ENCODE data around the gene CTNS. TPM values are rescaled to one million over a fixed set of nuclear protein-coding genes. Genes with fewer than 3 reads are reported as not detected.

The CTNS gene
- total and polyA plus RNA-seq, 2 of the 13 experiments (the other 11 are each of a cell fraction or from before 2014, with no cell fraction given): 9.5 to 13.7 TPM

DNA sequence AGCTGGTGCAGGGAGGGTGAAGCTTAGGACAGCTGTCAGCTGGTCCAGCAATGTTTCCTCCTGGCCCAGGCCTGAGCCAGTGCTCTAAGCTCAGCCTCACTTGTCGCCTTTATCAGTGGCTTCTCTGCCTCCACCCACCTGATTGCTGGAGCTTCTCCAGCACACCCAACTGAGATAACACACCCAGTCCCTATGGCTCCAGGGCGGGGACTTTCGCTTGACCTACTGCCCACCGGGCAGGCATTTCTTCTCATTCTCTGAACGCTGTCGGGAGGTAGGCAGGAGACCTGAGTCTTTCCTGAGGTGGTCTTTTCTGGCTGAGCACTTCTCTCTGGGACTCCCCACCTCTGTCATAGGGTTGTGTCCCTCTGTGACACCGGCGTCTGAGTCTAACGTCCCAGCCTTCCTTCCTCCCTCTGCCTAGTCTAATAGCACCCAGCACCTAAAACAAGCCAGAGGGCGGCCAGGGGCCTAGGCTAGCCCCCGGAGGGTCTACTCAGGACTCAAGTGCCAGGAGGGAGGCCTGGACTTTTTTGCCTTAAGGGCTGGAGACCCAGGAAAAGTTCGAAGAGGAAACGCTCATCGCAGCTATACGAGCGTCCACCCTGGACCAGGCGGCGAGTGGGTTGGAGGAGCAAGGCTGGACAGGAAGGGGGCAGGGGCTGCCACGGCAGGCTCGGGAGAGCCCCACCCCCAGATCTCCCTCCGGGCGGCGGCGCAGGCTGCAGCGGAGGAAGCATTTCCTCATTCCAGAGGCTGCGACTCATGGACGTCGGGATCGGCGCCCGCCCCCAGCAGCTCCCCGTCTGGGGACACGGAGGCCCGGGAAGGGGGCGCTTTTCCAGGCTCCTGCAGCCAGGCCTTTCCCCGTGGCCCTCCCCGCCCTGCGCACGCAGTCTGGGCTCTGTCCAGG, 31.1 kb downstream of the CTNS start (continued):
- TF ChIP-seq, protein P1, sequence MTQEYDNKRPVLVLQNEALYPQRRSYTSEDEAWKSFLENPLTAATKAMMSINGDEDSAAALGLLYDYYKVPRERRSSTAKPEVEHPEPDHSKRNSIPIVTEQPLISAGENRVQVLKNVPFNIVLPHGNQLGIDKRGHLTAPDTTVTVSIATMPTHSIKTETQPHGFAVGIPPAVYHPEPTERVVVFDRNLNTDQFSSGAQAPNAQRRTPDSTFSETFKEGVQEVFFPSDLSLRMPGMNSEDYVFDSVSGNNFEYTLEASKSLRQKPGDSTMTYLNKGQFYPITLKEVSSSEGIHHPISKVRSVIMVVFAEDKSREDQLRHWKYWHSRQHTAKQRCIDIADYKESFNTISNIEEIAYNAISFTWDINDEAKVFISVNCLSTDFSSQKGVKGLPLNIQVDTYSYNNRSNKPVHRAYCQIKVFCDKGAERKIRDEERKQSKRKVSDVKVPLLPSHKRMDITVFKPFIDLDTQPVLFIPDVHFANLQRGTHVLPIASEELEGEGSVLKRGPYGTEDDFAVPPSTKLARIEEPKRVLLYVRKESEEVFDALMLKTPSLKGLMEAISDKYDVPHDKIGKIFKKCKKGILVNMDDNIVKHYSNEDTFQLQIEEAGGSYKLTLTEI (CRISPR knock-in tag; conservative IDR thresholded peaks at IDR 0.05): no peak
- TF ChIP-seq ZNF746 (CRISPR knock-in tag; IDR thresholded peaks at IDR 0.05) (peak; percentile 22; the same call in 1 of the 2 replicates), ZNF878 (CRISPR knock-in tag; IDR thresholded peaks at IDR 0.05) (0 out of 2 replicates have a peak, but pooled peaks have one; percentile 32), JUN (CRISPR knock-in tag; IDR thresholded peaks at IDR 0.05) (peak; percentile 83), NR2F6 (IDR thresholded peaks at IDR 0.05) (peak; percentile 24; the same call in 1 of the 2 replicates), NR2F6 (CRISPR knock-in tag; IDR thresholded peaks at IDR 0.05) (no peak), ZNF790 (CRISPR knock-in tag; IDR thresholded peaks at IDR 0.05; ENCODE audit: borderline replicate concordance) (peak; percentile 77; the same call in 1 of the 2 replicates), MTF2 (CRISPR knock-in tag; IDR thresholded peaks at IDR 0.05; ENCODE audit: borderline replicate concordance) (0 out of 2 replicates have a peak, but pooled peaks have one; percentile 5), NCOR1 (IDR thresholded peaks at IDR 0.05; ENCODE audit: borderline replicate concordance, low read length) (peak; percentile 43; the same call in 1 of the 2 replicates), ZNF792 (CRISPR knock-in tag; IDR thresholded peaks at IDR 0.05) (0 out of 2 replicates have a peak, but pooled peaks have one; percentile 5), PHB2 (IDR thresholded peaks at IDR 0.05; ENCODE audit: partially characterized antibody) (no peak), ZNF446 (CRISPR knock-in tag; IDR thresholded peaks at IDR 0.05) (peak; percentile 60; the same call in 1 of the 2 replicates), ZNF232 (CRISPR knock-in tag; IDR thresholded peaks at IDR 0.05; ENCODE audit: borderline replicate concordance) (peak; percentile 61; the same call in 1 of the 2 replicates), MXI1 (IDR thresholded peaks at IDR 0.05; ENCODE audit: borderline replicate concordance, low read depth, low read length) (peak; percentile 89; the same call in 1 of the 3 replicates), ETV5 (CRISPR knock-in tag; IDR thresholded peaks at IDR 0.05; ENCODE audit: borderline replicate concordance) (peak; percentile 66; the same call in 1 of the 2 replicates), FOSL2 (CRISPR knock-in tag; IDR thresholded peaks at IDR 0.05) (peak; percentile 94), RORA (CRISPR knock-in tag; IDR thresholded peaks at IDR 0.05) (peak; percentile 24; the same call in 1 of the 2 replicates), ZNF253 (CRISPR knock-in tag; IDR thresholded peaks at IDR 0.05; ENCODE audit: borderline replicate concordance) (peak; percentile 68; the same call in 1 of the 2 replicates), PAX8 (CRISPR knock-in tag; IDR thresholded peaks at IDR 0.05; ENCODE audit: borderline replicate concordance) (0 out of 2 replicates have a peak, but pooled peaks have one; percentile 46), TCF12 (IDR thresholded peaks at IDR 0.05) (no peak), TCF12 (CRISPR knock-in tag; IDR thresholded peaks at IDR 0.05) (no peak), ZNF563 (CRISPR knock-in tag; IDR thresholded peaks at IDR 0.05) (peak; percentile 19; the same call in 1 of the 2 replicates), ZNF317 (CRISPR knock-in tag; IDR thresholded peaks at IDR 0.05) (peak; percentile 70), CCDC6 (CRISPR knock-in tag; IDR thresholded peaks at IDR 0.05) (peak; percentile 65; the same call in 1 of the 2 replicates)
- TF ChIP-seq, protein P2, sequence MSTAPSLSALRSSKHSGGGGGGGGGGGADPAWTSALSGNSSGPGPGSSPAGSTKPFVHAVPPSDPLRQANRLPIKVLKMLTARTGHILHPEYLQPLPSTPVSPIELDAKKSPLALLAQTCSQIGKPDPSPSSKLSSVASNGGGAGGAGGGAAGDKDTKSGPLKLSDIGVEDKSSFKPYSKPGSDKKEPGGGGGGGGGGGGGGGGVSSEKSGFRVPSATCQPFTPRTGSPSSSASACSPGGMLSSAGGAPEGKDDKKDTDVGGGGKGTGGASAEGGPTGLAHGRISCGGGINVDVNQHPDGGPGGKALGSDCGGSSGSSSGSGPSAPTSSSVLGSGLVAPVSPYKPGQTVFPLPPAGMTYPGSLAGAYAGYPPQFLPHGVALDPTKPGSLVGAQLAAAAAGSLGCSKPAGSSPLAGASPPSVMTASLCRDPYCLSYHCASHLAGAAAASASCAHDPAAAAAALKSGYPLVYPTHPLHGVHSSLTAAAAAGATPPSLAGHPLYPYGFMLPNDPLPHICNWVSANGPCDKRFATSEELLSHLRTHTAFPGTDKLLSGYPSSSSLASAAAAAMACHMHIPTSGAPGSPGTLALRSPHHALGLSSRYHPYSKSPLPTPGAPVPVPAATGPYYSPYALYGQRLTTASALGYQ (CRISPR knock-in tag; IDR thresholded peaks at IDR 0.05): no peak
- TF ChIP-seq, protein P3, sequence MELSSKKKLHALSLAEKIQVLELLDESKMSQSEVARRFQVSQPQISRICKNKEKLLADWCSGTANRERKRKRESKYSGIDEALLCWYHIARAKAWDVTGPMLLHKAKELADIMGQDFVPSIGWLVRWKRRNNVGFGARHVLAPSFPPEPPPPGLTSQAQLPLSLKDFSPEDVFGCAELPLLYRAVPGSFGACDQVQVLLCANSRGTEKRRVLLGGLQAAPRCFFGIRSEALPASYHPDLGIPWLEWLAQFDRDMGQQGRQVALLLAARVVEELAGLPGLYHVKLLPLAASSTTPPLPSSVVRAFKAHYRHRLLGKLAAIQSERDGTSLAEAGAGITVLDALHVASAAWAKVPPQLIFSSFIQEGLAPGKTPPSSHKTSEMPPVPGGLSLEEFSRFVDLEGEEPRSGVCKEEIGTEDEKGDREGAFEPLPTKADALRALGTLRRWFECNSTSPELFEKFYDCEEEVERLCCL (CRISPR knock-in tag; IDR thresholded peaks at IDR 0.05; ENCODE audit: borderline replicate concordance): peak; percentile 95; the same call in 1 of the 2 replicates

Data from HepG2 (cell line).